ENCODE results near the gene ABI1. TPM values are rescaled to one million over a fixed set of nuclear protein-coding genes. Genes with fewer than 3 reads are reported as not detected.

Gene ABI1
- total RNA-seq, 1 donor, result 57.9 TPM

- no peak overlapping the region for H3K4me3 ChIP-seq (ENCODE audit: low read depth, low read length)
- no peak for DNase-seq (ENCODE audit: low read depth)
- TF ChIP-seq CTCF (IDR thresholded peaks at IDR 0.05; ENCODE audit: insufficient read depth, low read depth, low read length), result no peak
Measured at GRCh38 chr10:26743091-26743490, 117.7 kb downstream of the ABI1 start.

- TF ChIP-seq CTCF (IDR thresholded peaks at IDR 0.05; ENCODE audit: insufficient read depth, low read depth, low read length), result no peak
- no peak overlapping the region for H3K4me3 ChIP-seq (ENCODE audit: low read depth, low read length)
- no peak for DNase-seq (ENCODE audit: low read depth)
Measured at GRCh38 chr10:26741368-26741767, 119.4 kb downstream of the ABI1 start.

- no peak for TF ChIP-seq CTCF (IDR thresholded peaks at IDR 0.05; ENCODE audit: insufficient read depth, low read depth, low read length)
Measured at GRCh38 chr10:26739071-26739631, 121.6 kb downstream of the ABI1 start.

GRCh38 chr10:26738301-26738911 is 122.4 kb downstream of the ABI1 start:
- no peak for DNase-seq (ENCODE audit: low read depth)
- no peak for TF ChIP-seq CTCF (IDR thresholded peaks at IDR 0.05; ENCODE audit: insufficient read depth, low read depth, low read length)
- H3K4me3 ChIP-seq (ENCODE audit: low read depth, low read length), result no peak overlapping the region

More at GRCh38 chr10:26739071-26739631, 121.6 kb downstream of the ABI1 start:
- H3K4me3 ChIP-seq (ENCODE audit: low read depth, low read length), result no peak overlapping the region
- no peak for DNase-seq (ENCODE audit: low read depth)

GRCh38 chr10:26737730-26738129 is 123.0 kb downstream of the ABI1 start:
- DNase-seq (ENCODE audit: low read depth), result peak; percentile 43
- H3K4me3 ChIP-seq (ENCODE audit: low read depth, low read length), result no peak overlapping the region
- no peak for TF ChIP-seq CTCF (IDR thresholded peaks at IDR 0.05; ENCODE audit: insufficient read depth, low read depth, low read length)

GRCh38 chr10:26735435-26735834 is 125.3 kb downstream of the ABI1 start:
- no peak for DNase-seq (ENCODE audit: low read depth)
- TF ChIP-seq CTCF (IDR thresholded peaks at IDR 0.05; ENCODE audit: insufficient read depth, low read depth, low read length), result no peak
- H3K4me3 ChIP-seq (ENCODE audit: low read depth, low read length), result no peak overlapping the region
